Subcutaneous adipose tissue (tissue), 4 donors: ENCODE measurements around the gene LAMC3. TPM values are rescaled to one million over a fixed set of nuclear protein-coding genes. Genes with fewer than 3 reads are reported as not detected.

Source experiments
- CTCF ChIP-seq: fragments of 450-650 bp; IDR thresholded peaks from one replicate; pipeline ENCODE4 v1.5.1; 2016; ENCODE audit warnings: low read depth, mild to moderate bottlenecking, control low read depth, antibody characterized with exemption, moderate library complexity
- total RNA-seq, 4 donors: library from RNA; depleted of rRNA; stranded (reverse); fragments of >200 nt; gene quantifications; one replicate each; pipeline ENCODE4 v1.1.0, GENCODE V29; 2016

The LAMC3 gene
- total RNA-seq, 4 donors from 2014 or later = 1.3 to 2.9 (median 1.9) TPM

- no peak for TF ChIP-seq CTCF
Observed at GRCh38 chr9:131033269-131034224, 24.6 kb downstream of the LAMC3 start.

- no peak for TF ChIP-seq CTCF
Observed at GRCh38 chr9:131034268-131034667, 25.3 kb downstream of the LAMC3 start.

GRCh38 chr9:131035548-131035947 lies 26.6 kb downstream of the LAMC3 start:
- no peak for TF ChIP-seq CTCF

- no peak for TF ChIP-seq CTCF
Observed at GRCh38 chr9:131036071-131036470, 27.1 kb downstream of the LAMC3 start.

GRCh38 chr9:131036529-131037334 lies 27.8 kb downstream of the LAMC3 start:
- TF ChIP-seq CTCF = no peak

- no peak for TF ChIP-seq CTCF
Observed at GRCh38 chr9:131037335-131038255, 28.6 kb downstream of the LAMC3 start.
